HG03139 (cell line): ENCODE data around the gene LHX2.
A peak's percentile ranks its signal among the peaks of the same experiment; 100 is the strongest.

Experiments used
- ATAC-seq: cut with Tn5 transposase; IDR thresholded peaks from one replicate; pipeline ENCODE4 v1.9.1; 2021; ENCODE audit not compliant: unreplicated experiment

Gene LHX2

GRCh38 chr9:124052401-124052800 is 40.8 kb downstream of the LHX2 start:
- ATAC-seq = no peak

DNA sequence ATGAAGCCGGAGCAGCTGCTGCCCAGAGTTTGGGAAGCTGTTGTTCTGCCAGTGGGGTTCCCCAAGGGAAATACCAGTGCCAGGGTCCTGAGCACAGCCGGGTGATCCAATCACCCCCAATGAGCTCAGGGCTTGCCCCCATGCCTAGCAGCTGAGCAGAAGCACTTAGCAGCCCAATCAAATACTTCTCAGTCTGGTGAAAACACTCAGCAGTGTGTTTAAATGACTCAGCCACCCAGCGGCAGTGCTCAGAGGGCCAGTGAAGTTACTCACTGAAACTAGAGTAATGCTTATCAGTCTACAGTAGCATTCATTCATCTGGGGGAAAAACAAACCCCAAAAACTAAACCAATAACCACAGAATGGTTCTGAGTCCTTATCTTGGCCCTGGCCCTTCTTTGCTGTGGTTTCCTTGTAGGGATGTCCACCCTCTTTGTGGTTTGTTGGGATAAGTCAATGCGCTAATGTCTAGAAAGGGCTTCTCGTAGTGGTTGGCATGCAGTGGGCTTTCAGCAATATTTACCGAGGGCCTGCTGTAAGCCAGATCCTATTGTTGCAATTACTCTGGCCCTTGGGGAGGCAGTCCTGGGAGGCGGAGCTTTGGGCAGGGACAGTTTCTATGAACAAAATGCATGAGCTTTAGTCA is 43.1 kb downstream of the LHX2 start:
- ATAC-seq = peak; percentile 89

DNA sequence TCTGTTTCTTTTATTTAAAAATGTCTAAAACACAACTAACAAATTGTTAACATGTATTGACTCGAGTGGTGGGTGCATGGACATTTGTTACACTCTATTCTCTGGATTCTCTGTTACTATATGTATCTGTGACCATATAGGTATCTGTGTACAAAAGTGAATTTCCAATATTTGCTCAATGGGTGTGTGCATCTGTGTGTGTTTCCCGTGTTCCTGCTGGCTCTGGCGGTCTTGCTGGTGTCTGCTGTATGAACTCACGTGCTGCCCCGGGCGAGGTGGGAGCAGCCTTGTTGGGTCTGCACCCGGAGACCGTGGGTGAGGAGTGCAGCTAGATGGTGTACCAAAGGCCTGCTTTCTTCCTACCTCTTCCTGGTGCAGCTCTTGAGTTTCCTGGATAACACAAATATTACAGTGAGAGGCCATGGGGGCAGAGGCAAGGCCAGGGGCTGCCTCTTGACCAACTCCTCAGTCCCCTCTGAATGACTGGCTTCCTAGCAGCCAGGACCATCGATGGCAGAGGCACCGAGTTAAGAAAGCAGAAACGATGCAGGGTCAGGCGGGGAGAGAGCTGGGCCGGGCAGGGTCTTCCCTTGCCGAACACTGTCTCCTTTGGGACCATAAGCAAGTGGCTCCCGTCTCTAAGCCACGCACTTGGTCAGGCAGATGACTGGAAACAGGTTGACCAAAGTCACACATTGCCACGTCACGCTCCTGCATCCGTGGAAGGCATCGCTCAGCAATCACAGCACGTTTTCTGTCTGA is 49.5 kb downstream of the LHX2 start:
- ATAC-seq = no peak

DNA sequence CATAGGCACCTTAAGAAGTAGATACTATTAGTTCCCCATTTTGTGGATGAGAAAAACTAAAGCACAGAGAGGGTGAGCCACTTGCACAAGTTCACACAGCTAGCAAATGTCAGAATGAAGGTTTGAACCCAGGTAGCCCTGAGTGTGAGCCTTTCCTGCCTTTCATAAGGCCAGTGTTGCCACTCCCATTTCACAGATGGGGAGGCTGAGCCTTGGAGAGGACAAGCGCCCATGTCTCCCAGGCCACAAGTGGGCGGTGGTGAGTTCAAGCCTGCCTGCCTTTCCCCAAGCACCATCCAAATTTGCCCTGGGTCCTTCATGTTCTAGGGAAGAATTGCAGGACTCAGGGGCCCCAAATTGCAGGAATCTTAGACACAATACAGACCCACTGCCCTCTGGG is 50.6 kb downstream of the LHX2 start:
- ATAC-seq = no peak

DNA sequence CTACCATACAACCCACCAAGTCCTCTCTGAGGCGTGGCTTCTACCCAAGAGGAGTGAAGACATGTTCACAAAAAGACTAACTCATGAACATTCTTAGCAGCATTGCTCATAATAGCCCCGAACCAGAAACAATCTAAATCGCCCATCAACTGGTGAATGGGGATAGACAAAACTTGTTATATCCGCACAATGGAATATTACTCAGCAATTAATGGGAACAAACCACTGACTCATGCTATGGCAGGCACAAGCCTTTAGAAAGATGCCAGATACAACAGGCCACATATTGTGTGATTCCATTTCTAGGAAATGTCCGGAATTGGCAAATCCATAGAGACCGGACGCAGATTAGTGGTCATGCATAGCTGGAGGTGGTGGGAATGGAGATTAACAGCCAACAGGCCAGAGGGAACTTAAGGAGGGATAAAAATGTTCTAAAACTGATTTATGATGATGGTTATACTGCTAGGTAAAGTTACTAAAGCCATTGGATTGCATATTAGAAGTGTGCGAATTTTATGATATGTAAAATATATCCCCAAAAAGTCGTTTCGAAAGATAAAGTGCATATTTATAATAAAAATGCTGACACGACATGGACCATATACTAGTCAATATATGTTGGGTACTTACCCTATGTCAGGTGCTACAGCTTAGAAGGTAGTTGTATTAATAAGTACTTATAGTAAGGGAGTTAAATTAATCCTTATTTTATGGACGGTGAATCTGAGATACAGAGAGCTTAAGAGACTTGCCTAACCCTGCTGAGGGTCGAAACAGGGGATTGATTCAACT is 55.4 kb downstream of the LHX2 start:
- ATAC-seq = no peak

DNA sequence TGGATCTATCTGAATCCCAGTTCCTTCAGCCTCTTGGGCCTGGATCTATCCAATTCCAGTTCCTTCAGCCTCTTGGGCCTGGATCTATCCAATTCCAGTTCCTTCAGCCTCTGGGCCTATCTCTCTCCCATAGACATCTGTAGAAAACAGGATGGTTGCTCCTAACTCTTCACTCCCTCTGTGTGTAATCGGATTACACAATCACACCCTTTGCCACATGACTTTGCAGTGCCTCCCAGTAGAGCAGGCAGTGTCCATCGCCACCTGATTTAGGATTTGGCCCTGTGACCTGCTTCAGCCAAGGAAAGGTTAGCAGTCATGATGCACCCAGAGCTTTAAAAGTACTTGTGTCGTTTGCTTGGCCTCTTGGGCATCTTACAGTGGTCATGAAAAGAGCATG is 56.7 kb downstream of the LHX2 start:
- no peak for ATAC-seq

DNA sequence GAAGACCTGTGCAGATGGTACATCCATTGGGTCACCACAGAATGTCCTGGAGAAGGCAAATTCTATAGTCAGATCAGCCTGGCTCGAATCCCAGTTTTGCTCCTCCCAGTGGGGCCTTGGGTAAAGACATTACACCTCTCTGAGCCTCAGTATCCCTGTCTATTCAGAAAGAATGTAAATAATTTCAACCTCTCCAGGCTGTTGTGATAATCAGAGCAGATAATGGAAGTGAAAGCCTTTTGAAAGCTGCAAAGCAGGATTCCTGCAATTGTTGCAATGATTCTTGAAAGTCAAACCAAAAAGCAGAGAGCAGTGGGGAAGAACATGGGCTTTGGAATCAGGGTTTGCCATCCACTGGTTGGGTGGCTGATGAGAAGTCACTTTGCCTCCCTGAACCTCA is 63.2 kb downstream of the LHX2 start:
- ATAC-seq = no peak

- ATAC-seq = no peak
Measured at GRCh38 chr9:124075761-124076160, 64.2 kb downstream of the LHX2 start.

DNA sequence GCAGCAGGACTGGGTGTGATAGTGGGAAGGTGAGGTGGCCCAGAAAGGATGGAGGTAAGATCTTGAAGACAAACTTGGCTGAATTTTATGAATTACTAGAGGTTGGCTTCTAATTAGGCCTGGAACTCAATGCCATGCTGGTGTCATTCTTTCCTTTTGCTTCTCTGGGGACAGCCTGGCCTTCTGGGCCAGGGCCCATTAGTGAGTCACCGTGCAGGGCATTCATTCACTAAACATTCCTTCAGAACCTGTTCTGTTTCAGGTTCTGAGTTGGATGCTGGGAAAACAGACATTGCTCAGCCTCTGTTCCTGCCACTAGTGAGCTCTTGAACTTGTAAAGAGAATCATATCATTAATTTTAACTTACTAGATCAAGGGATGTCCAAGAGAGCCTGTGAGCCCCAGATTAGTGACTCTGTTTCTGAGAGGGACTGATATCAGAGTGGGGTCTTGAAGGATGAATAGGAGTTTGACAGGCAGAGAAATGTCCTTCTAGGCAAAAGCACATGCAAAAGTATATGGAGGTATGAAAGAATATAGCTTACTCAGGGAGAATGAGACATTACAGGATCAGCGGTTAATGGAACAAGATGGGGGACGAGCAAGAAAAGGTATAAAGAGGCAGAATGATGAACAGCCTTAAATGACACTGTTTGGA is 66.5 kb downstream of the LHX2 start:
- ATAC-seq = no peak

DNA sequence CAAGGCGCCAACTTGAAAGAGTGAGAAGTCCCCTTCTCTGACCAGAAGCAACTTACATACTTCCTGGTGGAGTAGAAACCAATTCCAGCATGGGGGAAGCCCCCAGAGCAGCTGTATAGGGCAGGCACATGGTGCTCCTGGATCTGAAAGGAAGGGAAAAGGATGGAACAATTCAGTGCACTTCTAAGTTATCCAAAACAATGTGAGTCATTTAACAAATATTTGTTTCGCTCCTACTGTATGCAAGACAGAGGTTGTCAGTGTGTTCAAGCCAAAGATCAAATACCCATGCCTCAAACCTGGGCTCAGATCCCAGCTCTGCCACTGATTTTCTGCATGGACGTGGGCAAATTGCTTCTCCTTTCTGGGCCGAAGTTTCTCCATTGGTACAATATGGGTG is 67.1 kb downstream of the LHX2 start:
- ATAC-seq = no peak

DNA sequence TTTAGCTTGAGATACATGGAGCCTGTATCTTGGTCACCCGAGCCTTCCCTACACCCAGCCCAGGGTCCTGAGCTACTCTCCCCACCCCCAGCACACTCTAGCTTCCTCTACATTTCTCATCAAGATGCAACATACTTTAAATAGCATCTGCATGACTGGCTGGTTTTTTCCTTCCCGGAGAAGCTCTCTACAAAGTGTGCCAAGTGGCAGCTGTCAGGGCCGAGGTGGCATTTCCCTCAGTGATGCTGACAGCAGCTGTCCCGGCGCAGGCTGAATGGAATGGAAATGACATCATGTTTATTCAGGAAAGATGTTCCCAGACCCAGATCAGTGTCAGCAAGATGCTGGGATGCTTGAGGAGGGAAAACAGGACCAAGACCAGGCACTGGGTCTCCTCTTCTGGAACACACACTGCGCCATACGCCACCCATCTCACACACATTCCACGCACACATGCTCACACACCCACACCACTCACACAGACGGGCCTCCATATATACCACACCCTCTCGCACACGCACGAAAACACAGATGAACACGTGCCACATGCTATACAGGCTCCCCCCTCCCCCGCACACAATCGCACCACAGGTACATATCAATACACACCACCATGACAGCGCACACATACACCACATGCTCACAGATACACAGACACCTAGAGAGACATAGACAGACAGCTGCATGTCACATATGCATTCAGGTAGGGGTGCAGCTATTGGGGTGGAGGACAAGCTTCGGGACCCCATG is 67.8 kb downstream of the LHX2 start:
- ATAC-seq = no peak

GRCh38 chr9:124082622-124083021 is 71.1 kb downstream of the LHX2 start:
- ATAC-seq = no peak
